HEK293 (cell line): ENCODE measurements around the gene ATG2A.

Experiments used
- CTCF ChIA-PET: fragments of 350-600 bp; formaldehyde crosslinking; extraction: SDS; loops from one replicate; lab custom pipeline; 2021; ENCODE audit warnings: antibody characterized with exemption; lab: Yijun Ruan, JAX
- POLR2A ChIA-PET: fragments of 300-600 bp; formaldehyde crosslinking; extraction: SDS; loops from one replicate; lab custom pipeline; 2020; ENCODE audit warnings: antibody characterized with exemption, inconsistent platforms; lab: Yijun Ruan, JAX
- H3K27ac ChIP-seq: fragments of 200-500 bp; sonication (Bioruptor generic); 2 replicates; pipeline ENCODE4 v1.5.1; 2014; ENCODE audit warnings: low read depth, low read length, control low read depth, inconsistent platforms; ENCODE audit errors: extremely low read depth
- H3K36me3 ChIP-seq, 2 experiments: fragments of 200-500 bp in 1 of 2; sonication (Bioruptor generic) in 1 of 2; 1 replicate in 1 of 2; 2 replicates in 1 of 2; pipeline ENCODE4 v1.5.1; 2014 to 2017; ENCODE audit warnings: inconsistent platforms in 2 of 2, low read length in 2 of 2; ENCODE audit not compliant: control insufficient read depth in 2 of 2, insufficient read depth in 1 of 2
- H3K4me1 ChIP-seq: fragments of 200-500 bp; sonication (Bioruptor generic); 2 replicates; pipeline ENCODE4 v1.5.1; 2014; ENCODE audit warnings: mild to moderate bottlenecking, low read length, inconsistent platforms; ENCODE audit not compliant: control insufficient read depth, insufficient read depth
- H3K4me3 ChIP-seq: 2 replicates; pipeline ENCODE4 v1.5.1; 2011; ENCODE audit warnings: low read depth, mild to moderate bottlenecking, control low read depth, low read length, moderate library complexity
- H3K9me3 ChIP-seq: fragments of 200-500 bp; sonication (Bioruptor generic); 2 replicates; pipeline ENCODE4 v1.5.1; 2014; ENCODE audit warnings: low read depth, low read length, inconsistent platforms; ENCODE audit not compliant: control insufficient read depth, insufficient read depth
- PRDM1 ChIP-seq: fragments of 450-650 bp; formaldehyde crosslinking; IDR thresholded peaks from 2 replicates; pipeline ENCODE4; 2016; ENCODE audit warnings: missing biosample characterization, missing genetic modification characterization
- RBAK ChIP-seq: fragments of 450-650 bp; formaldehyde crosslinking; IDR thresholded peaks from 2 replicates; pipeline ENCODE4 v1.5.1; 2016; ENCODE audit warnings: missing biosample characterization, missing genetic modification characterization
- SETDB1 ChIP-seq: IDR thresholded peaks from one replicate; pipeline ENCODE4 v1.6.1; 2017; ENCODE audit warnings: mild to moderate bottlenecking, low read length, moderate library complexity, mixed read lengths; ENCODE audit not compliant: insufficient read length
- ZBTB48 ChIP-seq: fragments of 450-650 bp; formaldehyde crosslinking; IDR thresholded peaks from 2 replicates; pipeline ENCODE4 v1.5.1; 2016; ENCODE audit warnings: missing biosample characterization, missing genetic modification characterization
- ZBTB7A ChIP-seq: fragments of 450-650 bp; formaldehyde crosslinking; IDR thresholded peaks from 2 replicates; pipeline ENCODE4 v1.5.1; 2016; ENCODE audit warnings: low read depth, missing biosample characterization, missing genetic modification characterization
- ZIC2 ChIP-seq: fragments of 450-650 bp; formaldehyde crosslinking; IDR thresholded peaks from 2 replicates; pipeline ENCODE4 v1.5.1; 2016; ENCODE audit warnings: missing biosample characterization, missing genetic modification characterization
- ZNF10 ChIP-seq: fragments of 450-650 bp; formaldehyde crosslinking; IDR thresholded peaks from 2 replicates; pipeline ENCODE4 v1.5.1; 2017; ENCODE audit warnings: missing biosample characterization, missing genetic modification characterization
- ZNF132 ChIP-seq: fragments of 450-650 bp; formaldehyde crosslinking; IDR thresholded peaks from 2 replicates; pipeline ENCODE4 v1.5.1; 2017; ENCODE audit warnings: missing biosample characterization, missing genetic modification characterization, borderline replicate concordance
- ZNF140 ChIP-seq: fragments of 450-650 bp; formaldehyde crosslinking; IDR thresholded peaks from 2 replicates; pipeline ENCODE4 v1.5.1; 2016; ENCODE audit warnings: missing biosample characterization, missing genetic modification characterization
- ZNF146 ChIP-seq: fragments of 450-650 bp; formaldehyde crosslinking; IDR thresholded peaks from 2 replicates; pipeline ENCODE4 v1.5.1; 2016; ENCODE audit warnings: missing biosample characterization, missing genetic modification characterization
- ZNF19 ChIP-seq: fragments of 450-650 bp; formaldehyde crosslinking; IDR thresholded peaks from 2 replicates; pipeline ENCODE4; 2016; ENCODE audit warnings: missing biosample characterization, missing genetic modification characterization, low read depth
- ZNF239 ChIP-seq: fragments of 450-650 bp; formaldehyde crosslinking; IDR thresholded peaks from 2 replicates; pipeline ENCODE4 v1.5.1; 2016; ENCODE audit warnings: missing biosample characterization, missing genetic modification characterization
- ZNF324 ChIP-seq: fragments of 450-650 bp; formaldehyde crosslinking; IDR thresholded peaks from 2 replicates; pipeline ENCODE4 v1.5.1; 2016; ENCODE audit warnings: missing biosample characterization, missing genetic modification characterization
- ZNF37A ChIP-seq: fragments of 450-650 bp; IDR thresholded peaks from 2 replicates; pipeline ENCODE4 v1.5.1; 2018; ENCODE audit warnings: missing biosample characterization, missing genetic modification characterization
- ZNF423 ChIP-seq: fragments of 450-650 bp; formaldehyde crosslinking; IDR thresholded peaks from 2 replicates; pipeline ENCODE4 v1.5.1; 2016; ENCODE audit warnings: missing biosample characterization, missing genetic modification characterization
- ZNF560 ChIP-seq: fragments of 450-650 bp; formaldehyde crosslinking; IDR thresholded peaks from 2 replicates; pipeline ENCODE4 v1.5.1; 2017; ENCODE audit warnings: missing biosample characterization, missing genetic modification characterization, borderline replicate concordance
- ZNF585B ChIP-seq: fragments of 450-650 bp; formaldehyde crosslinking; IDR thresholded peaks from 2 replicates; pipeline ENCODE4 v1.5.1; 2016; ENCODE audit warnings: missing biosample characterization, missing genetic modification characterization
- ZNF670 ChIP-seq: fragments of 450-650 bp; formaldehyde crosslinking; IDR thresholded peaks from 2 replicates; pipeline ENCODE4 v1.5.1; 2016; ENCODE audit warnings: missing biosample characterization, missing genetic modification characterization, low read depth
- TF ChIP-seq, protein P1 (sequence below): fragments of 450-650 bp; formaldehyde crosslinking; IDR thresholded peaks from 2 replicates; pipeline ENCODE4; 2016; ENCODE audit warnings: missing biosample characterization, missing genetic modification characterization
- TF ChIP-seq, protein P2 (sequence below): fragments of 450-650 bp; formaldehyde crosslinking; IDR thresholded peaks from 2 replicates; pipeline ENCODE4 v1.5.1; 2016; ENCODE audit warnings: missing biosample characterization, missing genetic modification characterization
- TF ChIP-seq, protein P3 (sequence below): fragments of 450-650 bp; formaldehyde crosslinking; IDR thresholded peaks from 2 replicates; pipeline ENCODE4 v1.5.1; 2016; ENCODE audit warnings: missing biosample characterization, missing genetic modification characterization
- TF ChIP-seq, protein P4 (sequence below): fragments of 450-650 bp; formaldehyde crosslinking; IDR thresholded peaks from 2 replicates; pipeline ENCODE4 v1.5.1; 2017; ENCODE audit warnings: missing biosample characterization, missing genetic modification characterization
- TF ChIP-seq, protein P5 (sequence below): fragments of 450-650 bp; formaldehyde crosslinking; IDR thresholded peaks from 2 replicates; pipeline ENCODE4 v1.5.1; 2016; ENCODE audit warnings: missing biosample characterization, missing genetic modification characterization

ATG2A gene

DNA sequence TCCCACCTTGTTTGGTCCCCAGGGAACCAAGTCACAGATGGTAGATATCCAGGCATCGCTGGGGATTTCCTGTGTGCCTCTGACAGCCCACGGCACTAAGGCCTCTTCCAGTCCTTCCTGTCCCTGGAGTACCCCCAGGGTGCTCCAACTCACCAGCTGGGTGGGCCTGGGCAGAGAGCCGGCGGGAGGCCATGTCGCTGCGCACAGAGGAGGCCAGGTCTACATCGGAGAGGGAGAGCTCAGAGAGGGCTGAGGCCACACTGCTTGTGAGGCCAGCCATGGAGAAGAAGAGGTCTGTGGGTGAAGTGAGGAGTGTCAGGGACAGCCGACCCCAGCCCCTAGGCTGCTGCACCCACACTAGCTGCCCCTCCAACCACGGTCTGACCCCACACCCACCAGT is 5.3 kb downstream of the ATG2A start (continued):
- TF ChIP-seq, protein P1, sequence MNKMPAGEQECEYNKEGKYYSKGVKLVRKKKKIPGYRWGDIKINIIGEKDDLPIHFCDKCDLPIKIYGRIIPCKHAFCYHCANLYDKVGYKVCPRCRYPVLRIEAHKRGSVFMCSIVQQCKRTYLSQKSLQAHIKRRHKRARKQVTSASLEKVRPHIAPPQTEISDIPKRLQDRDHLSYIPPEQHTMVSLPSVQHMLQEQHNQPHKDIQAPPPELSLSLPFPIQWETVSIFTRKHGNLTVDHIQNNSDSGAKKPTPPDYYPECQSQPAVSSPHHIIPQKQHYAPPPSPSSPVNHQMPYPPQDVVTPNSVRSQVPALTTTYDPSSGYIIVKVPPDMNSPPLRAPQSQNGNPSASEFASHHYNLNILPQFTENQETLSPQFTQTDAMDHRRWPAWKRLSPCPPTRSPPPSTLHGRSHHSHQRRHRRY: no peak
- TF ChIP-seq ZNF140: no peak
- TF ChIP-seq ZNF146 (tag by site-specific recombination): no peak
- TF ChIP-seq, all 188 proteins: peak for 0

DNA sequence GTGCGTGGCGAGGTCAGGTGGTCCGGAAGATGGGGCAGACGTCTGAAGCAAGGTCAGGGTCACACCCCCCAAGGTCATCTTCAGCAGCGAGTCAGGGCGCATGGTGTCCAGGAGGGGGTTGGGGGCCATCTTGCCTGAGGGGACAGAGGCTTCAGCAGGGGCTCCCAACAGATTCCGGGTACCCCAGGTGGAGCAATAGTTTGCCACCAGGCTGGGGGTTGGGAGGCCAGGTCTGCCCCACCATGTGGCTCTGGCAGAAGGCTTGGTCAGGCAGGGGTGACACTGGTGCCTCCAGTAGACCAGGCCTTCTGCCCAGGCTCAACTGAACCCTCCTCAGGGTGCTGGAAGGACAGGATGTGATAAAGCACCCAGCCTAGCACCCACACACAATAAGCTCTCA is 5.9 kb downstream of the ATG2A start:
- Histone ChIP-seq H3K9me3 (no peaks in the 10 kb centered on the region), H3K27ac (no peak overlapping the region), H3K36me3 (peaks cover 0 to 80% of the 10 kb centered on the region in 2 experiments; a peak in 1 of 3 replicates), H3K4me3 (no peak overlapping the region), H3K4me1 (no peaks in the 10 kb centered on the region)
- ChIA-PET POLR2A (no interaction called here), CTCF (interaction anchor here (2.0 to 2.8 kb wide), 2 partner anchors 17 to 23 kb away, joined by 7 to 8 read pairs; no protein-coding TSS in a partner anchor)
- TF ChIP-seq, protein P2, sequence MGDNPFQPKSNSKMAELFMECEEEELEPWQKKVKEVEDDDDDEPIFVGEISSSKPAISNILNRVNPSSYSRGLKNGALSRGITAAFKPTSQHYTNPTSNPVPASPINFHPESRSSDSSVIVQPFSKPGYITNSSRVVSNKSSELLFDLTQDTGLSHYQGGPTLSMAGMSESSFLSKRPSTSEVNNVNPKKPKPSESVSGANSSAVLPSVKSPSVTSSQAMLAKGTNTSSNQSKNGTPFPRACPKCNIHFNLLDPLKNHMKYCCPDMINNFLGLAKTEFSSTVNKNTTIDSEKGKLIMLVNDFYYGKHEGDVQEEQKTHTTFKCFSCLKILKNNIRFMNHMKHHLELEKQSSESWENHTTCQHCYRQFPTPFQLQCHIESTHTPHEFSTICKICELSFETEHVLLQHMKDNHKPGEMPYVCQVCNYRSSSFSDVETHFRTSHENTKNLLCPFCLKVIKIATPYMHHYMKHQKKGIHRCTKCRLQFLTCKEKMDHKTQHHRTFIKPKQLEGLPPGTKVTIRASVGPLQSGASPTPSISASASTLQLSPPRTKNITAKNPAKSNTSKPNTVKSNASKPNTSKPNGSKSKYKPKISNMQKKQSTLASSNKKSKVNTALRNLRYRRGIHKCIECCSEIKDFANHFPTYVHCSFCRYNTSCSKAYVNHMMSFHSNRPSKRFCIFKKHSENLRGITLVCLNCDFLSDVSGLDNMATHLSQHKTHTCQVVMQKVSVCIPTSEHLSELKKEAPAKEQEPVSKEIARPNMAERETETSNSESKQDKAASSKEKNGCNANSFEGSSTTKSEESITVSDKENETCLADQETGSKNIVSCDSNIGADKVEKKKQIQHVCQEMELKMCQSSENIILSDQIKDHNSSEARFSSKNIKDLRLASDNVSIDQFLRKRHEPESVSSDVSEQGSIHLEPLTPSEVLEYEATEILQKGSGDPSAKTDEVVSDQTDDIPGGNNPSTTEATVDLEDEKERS (tag by site-specific recombination): no peak
- TF ChIP-seq ZNF37A (tag by site-specific recombination): no peak
- TF ChIP-seq, protein P3, sequence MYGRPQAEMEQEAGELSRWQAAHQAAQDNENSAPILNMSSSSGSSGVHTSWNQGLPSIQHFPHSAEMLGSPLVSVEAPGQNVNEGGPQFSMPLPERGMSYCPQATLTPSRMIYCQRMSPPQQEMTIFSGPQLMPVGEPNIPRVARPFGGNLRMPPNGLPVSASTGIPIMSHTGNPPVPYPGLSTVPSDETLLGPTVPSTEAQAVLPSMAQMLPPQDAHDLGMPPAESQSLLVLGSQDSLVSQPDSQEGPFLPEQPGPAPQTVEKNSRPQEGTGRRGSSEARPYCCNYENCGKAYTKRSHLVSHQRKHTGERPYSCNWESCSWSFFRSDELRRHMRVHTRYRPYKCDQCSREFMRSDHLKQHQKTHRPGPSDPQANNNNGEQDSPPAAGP: no peak
- no peak for TF ChIP-seq ZNF585B (tag by site-specific recombination)
- TF ChIP-seq ZNF324: no peak
- no peak for TF ChIP-seq ZNF560
- no peak for TF ChIP-seq ZNF423
- TF ChIP-seq ZNF19 (tag by site-specific recombination): no peak
- no peak for TF ChIP-seq ZNF132 (tag by site-specific recombination)
- no peak for TF ChIP-seq RBAK (tag by site-specific recombination)
- no peak for TF ChIP-seq ZNF10 (tag by site-specific recombination)
- TF ChIP-seq, protein P4, sequence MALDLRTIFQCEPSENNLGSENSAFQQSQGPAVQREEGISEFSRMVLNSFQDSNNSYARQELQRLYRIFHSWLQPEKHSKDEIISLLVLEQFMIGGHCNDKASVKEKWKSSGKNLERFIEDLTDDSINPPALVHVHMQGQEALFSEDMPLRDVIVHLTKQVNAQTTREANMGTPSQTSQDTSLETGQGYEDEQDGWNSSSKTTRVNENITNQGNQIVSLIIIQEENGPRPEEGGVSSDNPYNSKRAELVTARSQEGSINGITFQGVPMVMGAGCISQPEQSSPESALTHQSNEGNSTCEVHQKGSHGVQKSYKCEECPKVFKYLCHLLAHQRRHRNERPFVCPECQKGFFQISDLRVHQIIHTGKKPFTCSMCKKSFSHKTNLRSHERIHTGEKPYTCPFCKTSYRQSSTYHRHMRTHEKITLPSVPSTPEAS (tag by site-specific recombination): no peak
- no peak for TF ChIP-seq ZBTB48
- TF ChIP-seq, protein P5, sequence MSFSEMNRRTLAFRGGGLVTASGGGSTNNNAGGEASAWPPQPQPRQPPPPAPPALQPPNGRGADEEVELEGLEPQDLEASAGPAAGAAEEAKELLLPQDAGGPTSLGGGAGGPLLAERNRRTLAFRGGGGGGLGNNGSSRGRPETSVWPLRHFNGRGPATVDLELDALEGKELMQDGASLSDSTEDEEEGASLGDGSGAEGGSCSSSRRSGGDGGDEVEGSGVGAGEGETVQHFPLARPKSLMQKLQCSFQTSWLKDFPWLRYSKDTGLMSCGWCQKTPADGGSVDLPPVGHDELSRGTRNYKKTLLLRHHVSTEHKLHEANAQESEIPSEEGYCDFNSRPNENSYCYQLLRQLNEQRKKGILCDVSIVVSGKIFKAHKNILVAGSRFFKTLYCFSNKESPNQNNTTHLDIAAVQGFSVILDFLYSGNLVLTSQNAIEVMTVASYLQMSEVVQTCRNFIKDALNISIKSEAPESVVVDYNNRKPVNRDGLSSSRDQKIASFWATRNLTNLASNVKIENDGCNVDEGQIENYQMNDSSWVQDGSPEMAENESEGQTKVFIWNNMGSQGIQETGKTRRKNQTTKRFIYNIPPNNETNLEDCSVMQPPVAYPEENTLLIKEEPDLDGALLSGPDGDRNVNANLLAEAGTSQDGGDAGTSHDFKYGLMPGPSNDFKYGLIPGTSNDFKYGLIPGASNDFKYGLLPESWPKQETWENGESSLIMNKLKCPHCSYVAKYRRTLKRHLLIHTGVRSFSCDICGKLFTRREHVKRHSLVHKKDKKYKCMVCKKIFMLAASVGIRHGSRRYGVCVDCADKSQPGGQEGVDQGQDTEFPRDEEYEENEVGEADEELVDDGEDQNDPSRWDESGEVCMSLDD (tag by site-specific recombination): no peak
- TF ChIP-seq ZNF670 (tag by site-specific recombination): no peak
- no peak for TF ChIP-seq ZNF239 (tag by site-specific recombination)
- TF ChIP-seq ZIC2 (tag by site-specific recombination): no peak
- no peak for TF ChIP-seq PRDM1 (tag by site-specific recombination)
- no peak for TF ChIP-seq ZBTB7A (tag by site-specific recombination)
- no peak for TF ChIP-seq SETDB1
